H4 (cell line): ENCODE results near the gene FBXO48. TPM values are rescaled to one million over a fixed set of nuclear protein-coding genes. Genes with fewer than 3 reads are reported as not detected.

Source experiments
- DNase-seq: peaks from one replicate; pipeline ENCODE4 v3.0.0-alpha.2; 2015; ENCODE audit warnings: low spot score
- total RNA-seq: library from RNA; depleted of rRNA; stranded (reverse); fragments of >200 nt; shearing (Covaris generic); gene quantifications from 2 replicates; pipeline ENCODE4 v1.2.3, GENCODE V29; 2014; rRNA removed

FBXO48 gene
- total RNA-seq, 1 experiment from 2014 or later = 0.31 TPM

- no peak for DNase-seq
Observed at GRCh38 chr2:68414452-68414851, 52.6 kb downstream of the FBXO48 start.

- no peak for DNase-seq
Observed at GRCh38 chr2:68413466-68413865, 53.6 kb downstream of the FBXO48 start.

GRCh38 chr2:68412127-68412819, 54.8 kb downstream of the FBXO48 start:
- no peak for DNase-seq

GRCh38 chr2:68411397-68412126, 55.5 kb downstream of the FBXO48 start:
- no peak for DNase-seq

Other genes with a start within 250 kb of the FBXO48 start
- 17.6 and 26.5 TPM in 2 replicates for gene PPP3R1, start 214.8 kb downstream of the FBXO48 start, total RNA-seq
- 19.7 and 32.6 TPM in 2 replicates for gene CNRIP1, start 147.3 kb downstream of the FBXO48 start, total RNA-seq
- 0.12 TPM in 1 of 2 replicates, not detected in the other for gene PLEK, start 102.0 kb downstream of the FBXO48 start, total RNA-seq
- gene APLF, start 291 bp upstream of the FBXO48 start, total RNA-seq = 2.1 and 2.8 TPM in 2 replicates
- gene PROKR1, start 176.3 kb upstream of the FBXO48 start, total RNA-seq = not detected in 2 replicates